Neural cell (in vitro differentiated cells): Measurements from ENCODE around the gene CASZ1. TPM values are rescaled to one million over a fixed set of nuclear protein-coding genes. Genes with fewer than 3 reads are reported as not detected.

ENCODE experiments used
- H2AFZ ChIP-seq: fragments of 200-600, 300-800 bp; sonication (generic), shearing (Covaris generic); 2 replicates; pipeline ENCODE4 v1.6.0; 2014; ENCODE audit warnings: low read depth, mild to moderate bottlenecking, antibody characterized with exemption, low read length, moderate library complexity
- H3F3A ChIP-seq: fragments of 200-600 bp; shearing (Covaris generic); 2 replicates; pipeline ENCODE4 v1.6.1; 2016; ENCODE audit warnings: mild to moderate bottlenecking, moderate library complexity, mixed read lengths, antibody characterized with exemption, low read length; ENCODE audit not compliant: insufficient read depth, poor library complexity, severe bottlenecking
- H3K27ac ChIP-seq: fragments of 200-600, 300-800 bp; sonication (generic), shearing (Covaris generic); 2 replicates; pipeline ENCODE4 v1.5.1; 2014; ENCODE audit warnings: mild to moderate bottlenecking, low read length, moderate library complexity
- H3K27me3 ChIP-seq: fragments of 300-800, 200-600 bp; sonication (generic), shearing (Covaris generic); 2 replicates; pipeline ENCODE4 v1.6.0; 2014; ENCODE audit warnings: mild to moderate bottlenecking, low read depth, low read length, moderate library complexity; ENCODE audit not compliant: insufficient read depth
- H3K36me3 ChIP-seq: fragments of 300-800, 200-600 bp; sonication (generic), shearing (Covaris generic); 2 replicates; pipeline ENCODE4 v1.5.1; 2014; ENCODE audit warnings: mild to moderate bottlenecking, antibody characterized with exemption, low read length, moderate library complexity; ENCODE audit not compliant: insufficient read depth
- H3K4me2 ChIP-seq: fragments of 300-800, 200-600 bp; sonication (generic), shearing (Covaris generic); 2 replicates; pipeline ENCODE4 v1.6.0; 2014; ENCODE audit warnings: mild to moderate bottlenecking, low read length
- H3K4me3 ChIP-seq: fragments of 300-800, 200-600 bp; sonication (generic), shearing (Covaris generic); 2 replicates; pipeline ENCODE4 v1.5.1; 2014; ENCODE audit warnings: mild to moderate bottlenecking, low read length, moderate library complexity
- H3K79me2 ChIP-seq: fragments of 200-600 bp; shearing (Covaris generic); replicated peaks from 2 replicates; pipeline ENCODE4 v1.6.0; 2014; ENCODE audit warnings: mild to moderate bottlenecking, low read length, moderate library complexity; ENCODE audit not compliant: insufficient read depth
- H3K9ac ChIP-seq: fragments of 300-800, 200-600 bp; sonication (generic), shearing (Covaris generic); 2 replicates; pipeline ENCODE4 v1.6.1; 2016; ENCODE audit warnings: mild to moderate bottlenecking, low read length, mixed read lengths
- H3K9me2 ChIP-seq: fragments of 200-600 bp; shearing (Covaris generic); 2 replicates; pipeline ENCODE4 v1.6.1; 2016; ENCODE audit warnings: mild to moderate bottlenecking, low read length, mixed read lengths; ENCODE audit not compliant: insufficient read depth
- H3K9me3 ChIP-seq: fragments of 200-600, 300-800 bp; sonication (generic), shearing (Covaris generic); 2 replicates; pipeline ENCODE4 v1.6.1; 2016; ENCODE audit warnings: mild to moderate bottlenecking, mixed run types, low read length, moderate library complexity, mixed read lengths
- H4K20me1 ChIP-seq: fragments of 200-600 bp; shearing (Covaris generic); 2 replicates; pipeline ENCODE4 v1.6.1; 2016; ENCODE audit warnings: mild to moderate bottlenecking, mixed run types; ENCODE audit not compliant: insufficient read depth
- CTCF ChIP-seq: fragments of 450-650 bp; IDR thresholded peaks from 2 replicates; pipeline ENCODE4 v1.5.1; 2014; ENCODE audit warnings: antibody characterized with exemption, mild to moderate bottlenecking, moderate library complexity; ENCODE audit not compliant: poor library complexity, severe bottlenecking
- EP300 ChIP-seq: fragments of 450-650 bp; conservative IDR thresholded peaks from 2 replicates; pipeline ENCODE4 v1.6.1; 2014; ENCODE audit warnings: antibody characterized with exemption, mild to moderate bottlenecking, moderate library complexity; ENCODE audit not compliant: poor library complexity, severe bottlenecking
- EZH2 ChIP-seq: fragments of 200-600, 300-800 bp; shearing (Covaris generic), sonication (generic); IDR thresholded peaks from 2 replicates; pipeline ENCODE4 v1.6.1; 2014; ENCODE audit warnings: antibody characterized with exemption, low read length, borderline replicate concordance, mild to moderate bottlenecking; ENCODE audit not compliant: insufficient read depth, poor library complexity, severe bottlenecking
- POLR2AphosphoS5 ChIP-seq: IDR thresholded peaks from 2 replicates; pipeline ENCODE4 v1.6.1; 2012
- RAD21 ChIP-seq: fragments of 450-650 bp; conservative IDR thresholded peaks from 2 replicates; pipeline ENCODE4 v1.6.1; 2014; ENCODE audit warnings: antibody characterized with exemption, mild to moderate bottlenecking, moderate library complexity
- REST ChIP-seq: IDR thresholded peaks from 2 replicates; pipeline ENCODE4 v1.6.1; 2012; ENCODE audit warnings: borderline replicate concordance
- SMC3 ChIP-seq: fragments of 450-650 bp; conservative IDR thresholded peaks from 2 replicates; pipeline ENCODE4 v1.6.1; 2014; ENCODE audit warnings: antibody characterized with exemption, mild to moderate bottlenecking, moderate library complexity; ENCODE audit not compliant: poor library complexity
- TAF1 ChIP-seq: IDR thresholded peaks from 2 replicates; pipeline ENCODE4 v1.6.1; 2012; ENCODE audit warnings: low read depth
- polyA plus RNA-seq: library from polyadenylated mRNA; depleted of rRNA; stranded (reverse); fragments of >200 nt; gene quantifications from 2 replicates; pipeline ENCODE4 v1.2.3, GENCODE V29; 2014

Gene CASZ1
- polyA plus RNA-seq, 1 donor from 2014 or later, result 0.27 TPM

DNA sequence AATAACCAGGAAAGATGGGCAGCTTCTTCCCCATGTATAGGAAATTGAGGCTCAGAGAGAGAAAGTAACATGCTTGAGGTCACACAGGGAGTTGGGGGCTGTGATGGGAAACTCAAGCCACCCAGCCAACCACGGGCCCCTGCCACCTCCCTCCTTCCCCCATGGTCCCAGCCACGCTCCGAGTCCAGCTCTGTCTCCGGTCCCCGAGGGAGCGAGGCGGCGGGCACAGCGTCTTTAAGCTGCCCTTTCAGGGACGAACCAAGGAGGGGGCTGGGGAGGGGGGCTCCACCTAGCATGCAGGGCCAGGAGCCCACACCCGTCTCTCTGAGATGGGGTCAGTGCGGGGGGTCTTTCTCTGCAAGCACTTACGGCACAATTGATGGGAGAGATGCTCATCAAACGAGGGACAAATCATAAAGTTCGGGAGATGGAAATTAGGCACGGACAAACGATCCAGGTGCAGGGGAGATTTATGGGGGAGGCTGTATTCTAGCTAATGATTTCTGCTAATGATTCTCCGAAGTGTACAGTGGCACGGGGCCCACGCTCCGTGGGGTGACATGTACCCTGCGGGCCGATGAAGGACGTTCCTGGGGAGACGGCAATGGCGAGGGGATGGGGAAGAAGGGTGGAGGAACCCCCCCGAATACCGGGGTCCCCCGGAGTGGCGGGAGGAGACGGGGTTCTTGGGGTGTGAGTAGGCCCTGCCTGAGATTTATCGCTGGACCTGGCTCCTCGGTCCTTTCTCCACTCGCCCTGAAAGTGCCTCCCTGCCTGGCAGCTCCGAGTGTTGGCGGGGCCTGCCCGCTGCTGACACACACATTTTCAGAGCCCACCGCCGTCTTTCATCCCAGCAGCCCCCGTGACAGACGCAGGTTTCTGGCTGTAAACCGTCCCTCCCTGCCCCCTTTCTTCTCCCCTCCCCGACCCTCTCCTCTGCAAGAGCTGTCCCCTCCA is 31.2 kb upstream of the CASZ1 start:
- Histone ChIP-seq H3F3A (no peaks in the 10 kb centered on the region), H2AFZ (no peak overlapping the region), H3K4me2 (no peak overlapping the region), H4K20me1 (no peaks in the 10 kb centered on the region), H3K4me3 (no peak overlapping the region), H3K79me2 (no peaks in the 10 kb centered on the region), H3K9me3 (no peaks in the 10 kb centered on the region), H3K36me3 (no peaks in the 10 kb centered on the region), H3K9ac (no peak overlapping the region), H3K27me3 (no peaks in the 10 kb centered on the region), H3K9me2 (no peaks in the 10 kb centered on the region), H3K27ac (no peak overlapping the region)
- TF ChIP-seq EZH2 (no peak), SMC3 (no peak), RAD21 (no peak), TAF1 (no peak), REST (no peak), POLR2AphosphoS5 (no peak), EP300 (no peak)

GRCh38 chr1:10825592-10825991 is 29.1 kb upstream of the CASZ1 start:
- Histone ChIP-seq H3F3A (no peaks in the 10 kb centered on the region), H3K36me3 (no peaks in the 10 kb centered on the region), H3K4me3 (no peak overlapping the region), H3K9me2 (no peaks in the 10 kb centered on the region), H3K27me3 (no peaks in the 10 kb centered on the region), H3K27ac (no peak overlapping the region), H4K20me1 (no peaks in the 10 kb centered on the region), H2AFZ (no peak overlapping the region), H3K9ac (no peak overlapping the region), H3K79me2 (no peaks in the 10 kb centered on the region), H3K9me3 (no peaks in the 10 kb centered on the region), H3K4me2 (no peak overlapping the region)
- TF ChIP-seq TAF1, result no peak
- no peak for TF ChIP-seq CTCF
- TF ChIP-seq EZH2, result no peak
- TF ChIP-seq REST, result no peak
- no peak for TF ChIP-seq POLR2AphosphoS5
